Smooth muscle cell of the brain vasculature (primary cell): Measurements from ENCODE around the gene ARID1B.

Experiments
- DNase-seq: peaks from one replicate; pipeline ENCODE4 v3.0.0-alpha.2; 2012; ENCODE audit warnings: low read depth, low spot score

ARID1B gene

DNA sequence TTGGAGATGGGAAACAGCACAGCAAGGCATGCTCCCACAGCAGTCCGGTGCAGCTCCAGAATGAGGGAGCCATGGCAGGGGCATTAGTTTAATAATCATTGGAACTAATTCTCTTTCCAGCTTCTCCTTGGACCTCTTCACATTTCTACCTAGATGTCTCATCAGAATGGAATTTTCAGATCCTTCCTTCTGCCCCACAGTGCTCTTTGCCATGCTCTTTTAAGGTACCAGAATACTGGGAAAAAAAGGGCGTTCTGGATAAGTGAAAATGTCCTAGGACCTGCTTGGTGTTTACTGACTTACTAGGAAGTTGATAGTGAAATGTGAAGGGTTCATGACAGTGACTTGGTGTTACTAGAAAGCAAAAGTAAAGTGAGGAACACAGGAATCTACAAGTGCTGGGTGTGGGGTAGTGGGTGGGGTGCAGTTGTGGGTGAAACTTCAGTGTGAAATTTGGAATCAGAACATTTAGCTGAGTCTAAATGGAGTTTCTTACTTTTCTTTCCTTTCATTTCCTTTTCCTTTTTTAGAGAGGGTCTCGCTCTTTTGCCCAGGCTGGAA lies 207.1 kb downstream of the ARID1B start:
- DNase-seq, result no peak

GRCh38 chr6:156985309-156985708 lies 208.1 kb downstream of the ARID1B start:
- no peak for DNase-seq

DNA sequence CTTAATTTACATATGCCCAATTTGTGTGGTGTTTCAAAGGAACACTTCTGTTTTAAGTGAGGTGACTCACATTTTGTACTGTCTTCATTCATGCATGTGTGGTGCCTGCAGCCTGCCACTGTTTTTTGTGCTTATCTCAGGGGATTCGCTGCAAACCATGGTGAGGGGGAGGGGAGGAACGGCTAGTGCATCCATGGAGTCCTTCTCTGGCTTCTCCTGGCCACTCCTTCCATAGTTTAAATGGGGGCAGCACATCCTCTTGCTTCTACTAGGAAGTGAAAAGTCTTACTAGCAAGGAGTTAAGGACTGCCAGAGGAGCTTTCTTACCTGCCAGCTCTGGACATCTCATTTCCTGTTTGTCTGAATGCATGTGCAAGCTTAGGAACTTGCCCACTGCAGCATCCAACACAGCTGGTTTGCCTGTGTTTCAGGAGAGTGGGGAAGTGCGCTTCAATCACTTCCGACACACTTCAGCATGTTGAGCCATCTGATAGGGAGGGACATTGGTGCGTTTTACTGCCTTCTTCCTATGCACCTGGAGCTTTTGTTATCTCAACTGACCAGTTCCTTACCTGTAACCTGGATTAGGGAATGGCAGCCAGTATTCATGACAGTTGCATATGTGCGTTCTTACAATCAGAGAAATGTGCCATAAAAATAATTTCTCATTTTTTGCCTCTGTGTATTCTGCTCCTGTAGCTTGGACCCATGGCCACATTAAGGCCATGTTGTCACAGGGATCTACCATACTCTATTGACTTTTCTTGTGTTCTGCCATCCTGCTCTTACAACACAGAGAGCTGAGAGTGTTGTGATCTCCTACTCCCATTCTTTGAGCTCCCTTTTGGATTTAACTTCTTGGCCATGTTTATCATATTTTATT lies 211.3 kb downstream of the ARID1B start:
- DNase-seq, result no peak

- no peak for DNase-seq
Observed at GRCh38 chr6:156989159-156989806, 212.1 kb downstream of the ARID1B start.

GRCh38 chr6:156992020-156992804 lies 215.0 kb downstream of the ARID1B start:
- no peak for DNase-seq

DNA sequence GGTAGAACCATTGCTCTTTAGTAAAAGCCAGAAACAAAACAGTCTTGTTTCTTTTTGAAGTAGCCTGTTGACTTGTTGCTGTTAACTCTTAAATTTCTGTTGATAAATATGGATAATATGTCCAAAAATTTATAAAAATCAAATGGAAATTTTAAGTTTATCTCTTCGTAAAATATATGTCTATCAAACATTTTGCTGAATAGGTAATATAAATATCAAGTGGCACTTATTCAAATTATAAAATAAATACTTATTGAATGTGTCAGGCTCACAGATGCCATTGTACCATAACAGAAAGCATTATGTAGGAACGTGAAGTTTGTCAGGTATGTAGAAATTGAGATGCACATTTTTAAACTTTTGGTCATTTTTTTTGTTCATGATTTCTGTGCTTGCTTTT lies 216.5 kb downstream of the ARID1B start:
- no peak for DNase-seq

DNA sequence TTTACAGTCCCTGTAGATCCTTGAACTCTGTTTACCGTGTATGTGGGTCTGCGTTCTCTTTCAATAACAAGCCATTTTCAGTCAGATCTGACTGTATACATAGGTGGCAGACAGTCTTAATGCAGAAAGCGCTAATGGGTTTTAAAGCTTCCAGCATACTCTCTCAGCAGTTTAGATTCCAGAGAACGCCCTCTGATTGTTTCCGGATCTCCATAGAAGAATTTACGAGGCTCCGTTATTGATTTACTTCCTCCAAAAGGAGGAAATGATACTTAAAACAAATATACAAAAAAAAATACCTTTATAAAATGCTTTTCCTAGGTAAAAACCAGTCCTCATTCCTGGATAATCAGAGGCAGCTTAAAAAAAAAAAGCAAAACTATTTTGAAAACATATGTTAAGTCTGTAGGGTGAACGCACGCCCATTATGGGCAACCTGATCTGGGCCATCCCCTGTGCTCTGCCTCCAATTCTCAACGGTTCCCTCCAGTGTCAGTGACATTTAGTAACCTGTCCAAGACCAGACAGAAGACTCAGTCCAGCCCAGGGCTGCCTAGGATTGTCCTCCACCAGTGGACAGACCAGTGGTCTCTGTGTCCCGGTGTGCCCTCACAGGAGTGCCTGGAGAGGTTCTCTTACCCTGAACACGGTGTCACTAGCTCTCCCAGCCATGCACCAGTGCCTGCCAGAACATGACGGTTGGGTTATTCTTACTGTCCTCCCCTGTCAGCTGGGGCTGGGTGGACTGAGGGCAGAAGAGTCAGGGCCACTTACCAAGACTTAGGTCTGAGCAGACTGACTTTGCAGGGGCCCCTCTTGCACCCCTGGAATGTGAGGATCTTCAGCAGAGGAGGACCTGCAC lies 217.3 kb downstream of the ARID1B start:
- no peak for DNase-seq

DNA sequence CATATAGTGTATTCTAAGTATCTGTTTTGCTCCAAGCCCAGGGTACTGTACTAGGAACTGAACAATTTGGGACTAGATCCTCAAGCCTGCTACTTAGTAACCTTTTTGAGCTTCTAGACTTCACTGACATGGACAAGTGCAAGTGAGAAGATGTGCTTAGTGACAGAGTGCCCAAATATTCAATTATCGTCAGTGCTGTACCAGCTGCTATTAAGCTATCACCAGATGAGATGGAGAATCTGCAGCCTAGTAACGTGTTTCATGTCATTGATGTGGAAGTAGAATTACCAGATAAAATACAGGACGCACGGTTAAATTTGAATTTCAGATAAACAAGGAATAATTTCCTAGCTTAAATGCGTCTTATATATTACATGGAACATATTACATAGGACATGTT lies 218.3 kb downstream of the ARID1B start:
- DNase-seq, result no peak

GRCh38 chr6:156996265-156996664 lies 219.1 kb downstream of the ARID1B start:
- no peak for DNase-seq

DNA sequence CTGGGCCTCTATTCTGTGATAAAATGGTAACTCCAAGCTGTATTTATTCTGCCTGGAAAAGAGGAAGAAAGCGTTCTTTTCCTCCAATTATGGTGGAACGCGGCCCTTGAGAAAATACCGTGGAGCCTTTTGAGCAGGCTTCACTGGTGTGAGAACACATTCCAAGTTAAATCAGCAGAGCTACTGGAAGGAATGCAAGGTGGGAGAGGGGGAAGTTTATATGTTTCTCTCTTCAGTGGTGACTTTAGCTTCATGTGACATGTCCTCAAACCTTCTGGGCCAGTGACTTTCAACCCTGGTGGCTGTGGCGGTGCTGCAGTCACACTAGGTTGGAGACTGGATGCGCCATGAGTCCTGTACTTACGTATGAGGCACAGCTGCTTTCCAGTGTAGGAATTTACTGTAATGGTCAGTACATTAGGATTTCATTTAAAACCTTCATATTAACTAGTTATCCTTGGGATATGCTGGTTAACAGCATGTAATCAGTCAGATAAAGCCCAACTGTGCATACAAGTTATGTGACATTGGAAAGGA lies 221.7 kb downstream of the ARID1B start:
- no peak for DNase-seq

GRCh38 chr6:156999762-157000161 lies 222.6 kb downstream of the ARID1B start:
- no peak for DNase-seq

DNA sequence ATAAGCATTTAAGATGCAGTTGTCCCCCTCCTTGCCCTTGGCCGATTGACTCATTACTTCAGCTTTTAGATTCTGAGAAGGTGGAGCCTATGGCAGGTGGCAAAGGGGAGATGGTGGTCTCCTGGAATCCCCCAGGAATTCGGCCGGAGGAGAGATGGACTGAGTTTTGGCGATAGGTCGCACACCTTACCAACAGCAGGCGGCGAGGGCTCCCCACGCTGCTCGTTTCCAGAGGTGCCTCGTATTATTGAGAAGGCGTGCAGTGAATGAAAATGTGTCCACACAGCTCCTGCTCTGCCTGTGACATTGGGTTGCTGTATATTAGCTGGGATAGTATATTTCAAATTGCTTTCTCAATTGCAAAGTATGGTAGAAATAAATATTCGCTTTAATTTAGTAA lies 224.5 kb downstream of the ARID1B start:
- no peak for DNase-seq

DNA sequence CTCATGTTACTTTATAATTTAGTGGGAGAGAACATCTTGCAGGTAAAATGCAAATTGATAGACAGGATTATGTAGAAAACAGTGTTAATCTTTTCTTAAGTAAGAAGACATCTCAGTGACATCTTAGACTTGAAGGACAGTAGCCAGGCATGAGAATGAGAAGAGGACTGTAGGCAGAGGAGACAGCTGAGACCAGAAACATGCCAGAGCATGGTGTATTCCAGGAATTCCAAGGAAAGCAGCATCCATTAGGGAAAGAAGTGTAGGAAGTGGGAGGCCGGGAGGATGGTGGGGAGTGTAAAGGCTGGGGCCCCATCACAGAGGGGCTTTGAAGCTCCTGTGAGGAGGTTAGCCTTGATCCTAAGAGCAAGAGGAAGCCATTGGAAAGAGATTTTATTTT lies 225.6 kb downstream of the ARID1B start:
- no peak for DNase-seq

GRCh38 chr6:157005940-157006339 lies 228.8 kb downstream of the ARID1B start:
- DNase-seq, result no peak

DNA sequence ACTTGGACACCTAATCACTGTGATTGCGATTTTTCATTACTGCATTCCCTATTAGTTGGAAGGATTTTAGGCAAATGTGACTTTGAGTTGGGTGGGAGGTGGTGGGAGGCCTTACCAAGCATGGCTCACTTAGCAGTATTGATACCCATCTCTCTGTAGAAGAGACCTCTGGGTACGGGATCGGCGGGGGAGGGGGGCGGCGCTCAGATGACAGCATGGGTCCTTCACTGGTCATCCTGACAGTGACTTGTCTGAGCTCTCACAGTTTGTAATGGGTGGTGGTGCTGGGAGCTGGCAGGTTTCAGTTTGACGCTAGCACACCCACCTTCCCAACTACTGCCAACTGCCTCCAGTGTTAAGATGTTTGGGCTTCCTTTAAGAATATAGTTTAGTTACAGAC lies 231.4 kb downstream of the ARID1B start:
- DNase-seq, result no peak

DNA sequence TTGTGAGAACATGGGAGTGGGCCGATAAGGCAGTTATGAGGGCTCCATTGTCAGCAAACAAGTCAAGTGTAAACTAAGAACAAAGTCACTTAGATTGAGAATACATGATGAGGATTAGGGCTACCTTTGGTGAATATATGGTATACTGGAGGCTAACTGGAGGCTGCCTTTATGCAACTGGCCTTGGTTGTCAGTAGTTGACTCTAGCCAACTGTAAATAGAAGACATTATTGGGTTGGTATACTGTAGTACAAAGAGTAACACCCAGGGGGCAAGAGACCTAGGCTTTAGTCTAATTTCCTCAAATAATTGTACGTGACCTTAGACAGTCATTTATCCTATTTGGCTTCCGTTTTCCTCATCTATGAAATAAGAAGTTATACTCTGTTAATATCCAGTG lies 235.2 kb downstream of the ARID1B start:
- DNase-seq, result no peak

GRCh38 chr6:157013649-157014304 lies 236.6 kb downstream of the ARID1B start:
- no peak for DNase-seq

DNA sequence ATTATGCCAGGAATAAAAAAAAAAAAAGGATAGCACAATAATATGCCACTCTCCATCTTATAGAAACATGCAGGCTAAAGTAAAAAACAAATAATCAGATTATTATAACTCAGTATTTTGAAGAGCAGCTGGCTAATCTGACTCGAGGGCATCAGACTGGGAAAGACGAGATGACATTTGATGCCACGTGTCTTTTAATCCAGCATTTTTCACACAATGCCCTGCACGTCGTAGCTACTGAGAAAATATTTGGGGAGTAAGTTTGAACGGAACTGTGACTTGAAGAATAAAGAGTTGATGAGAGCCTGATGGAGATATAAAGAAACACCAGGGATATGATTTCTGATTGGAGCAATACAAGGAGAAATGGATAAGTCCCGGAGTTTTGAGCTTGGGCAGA lies 237.7 kb downstream of the ARID1B start:
- DNase-seq, result no peak

GRCh38 chr6:157017022-157017421 lies 239.8 kb downstream of the ARID1B start:
- no peak for DNase-seq

DNA sequence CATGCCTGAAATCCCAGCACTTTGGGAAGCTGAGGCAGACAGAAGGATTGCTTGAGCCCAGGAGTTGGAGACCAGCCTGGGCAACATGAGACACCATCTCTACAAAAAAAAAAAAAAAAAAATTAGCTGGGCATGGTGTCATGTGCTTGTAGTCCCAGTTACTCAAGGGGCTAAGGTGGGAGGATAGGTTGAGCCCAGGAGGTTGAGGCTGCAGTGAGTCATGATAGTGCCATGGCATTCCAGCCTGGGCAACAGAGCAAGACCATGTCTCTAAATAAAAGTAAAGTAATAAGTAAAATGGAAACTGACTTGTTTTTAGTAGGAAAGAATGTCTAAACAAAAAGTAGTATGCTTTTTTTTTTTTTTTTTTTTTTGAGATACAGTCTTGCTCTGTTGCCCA lies 240.7 kb downstream of the ARID1B start:
- no peak for DNase-seq
